Stimulated activated naive B cell treated with anti-CD40 and anti-IgM and Interleukin-4, amounts not matched to agents 10 μg/mL and 1 μg/mL and 100 μg/mL, for 72 hours (primary cell): ENCODE measurements around the gene USP17L18.
"Not testable (repeated sequence)": the region's sequence is repeated elsewhere in the genome, so short reads cannot be mapped to it uniquely, and the experiment has no call there.

Experiments
- ATAC-seq, 2 donors: fragments of 150-1000 bp; cut with Tn5 transposase; replicated peaks; 2 replicates each; pipeline ENCODE4 v1.10.0; 2021; ENCODE audit warnings: moderate library complexity in 1 of 2
- DNase-seq: peaks from one replicate; pipeline ENCODE4 v3.0.0; 2021
- H3K27ac Mint-ChIP-seq: one replicate; pipeline ENCODE4 v1.8.0; 2022; ENCODE audit warnings: mild to moderate bottlenecking, mixed read lengths
- H3K27me3 Mint-ChIP-seq, 2 donors: one replicate each; pipeline ENCODE4 v1.8.0; 2022; ENCODE audit warnings: mixed read lengths in 2 of 2
- H3K36me3 Mint-ChIP-seq, 2 donors: one replicate each; pipeline ENCODE4 v1.8.0; 2022; ENCODE audit warnings: mixed read lengths in 2 of 2, mild to moderate bottlenecking in 1 of 2
- H3K4me1 Mint-ChIP-seq, 2 donors: one replicate each; pipeline ENCODE4 v1.8.0; 2022; ENCODE audit warnings: mixed read lengths in 2 of 2, mild to moderate bottlenecking in 1 of 2
- H3K4me3 Mint-ChIP-seq, 2 donors: one replicate each; pipeline ENCODE4 v1.8.0; 2022; ENCODE audit warnings: mild to moderate bottlenecking in 2 of 2, mixed read lengths in 2 of 2, moderate library complexity in 1 of 2
- H3K9me3 Mint-ChIP-seq, 2 donors: one replicate each; pipeline ENCODE4 v1.8.0; 2022; ENCODE audit warnings: mixed read lengths in 2 of 2, mild to moderate bottlenecking in 1 of 2

The USP17L18 gene

DNA sequence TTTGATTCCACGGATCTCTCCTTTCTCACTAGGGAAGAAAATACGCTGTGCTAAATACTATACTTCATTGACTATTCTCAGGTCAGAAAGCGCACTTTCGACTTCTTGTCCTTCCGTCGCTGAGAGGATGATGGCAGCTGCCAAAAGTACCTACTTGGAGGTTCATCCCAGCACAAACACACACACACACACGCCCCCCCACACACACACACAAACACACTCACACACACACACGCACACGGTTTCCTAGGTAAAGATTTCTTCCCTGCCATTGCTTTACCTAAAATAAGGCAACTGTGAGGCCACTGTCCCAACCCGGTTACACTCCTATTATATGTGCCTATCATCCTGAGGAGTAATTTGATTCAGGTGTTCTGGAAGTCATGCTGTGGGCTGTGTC is 23.3 kb downstream of the USP17L18 start:
- H3K9me3 Mint-ChIP-seq = not testable (repeated sequence)

More for the DNA sequence above, 23.3 kb downstream of the USP17L18 start:
- H3K27ac Mint-ChIP-seq, ATAC-seq, H3K27me3 Mint-ChIP-seq, H3K4me1 Mint-ChIP-seq, H3K4me3 Mint-ChIP-seq, H3K36me3 Mint-ChIP-seq: not testable (repeated sequence)
- DNase-seq = peak; percentile 2
